Measurements from ENCODE around the gene NEUROD4. TPM values are rescaled to one million over a fixed set of nuclear protein-coding genes. Genes with fewer than 3 reads are reported as not detected.
"Not testable (repeated sequence)": the region's sequence is repeated elsewhere in the genome, so short reads cannot be mapped to it uniquely, and the experiment has no call there.

Gene NEUROD4
- total and polyA plus RNA-seq, 5 experiments from 2014 or later, result not detected

- Mint-ChIP-seq H3K4me3 (peak within 1 kb of the TSS; percentile 83 to 99 (median 95)), H3K36me3 (peaks cover 13 to 35% (median 24%) of the 10 kb centered on the region in 3 donors), H3K4me1 (peaks cover 47 to 92% (median 74%) of the 10 kb centered on the region in 4 donors), H3K27ac (peak within 1 kb of the TSS; percentile 96 to 100 (median 99)), H3K9me3 (no peaks in the 10 kb centered on the region), H3K27me3 (no peaks in the 10 kb centered on the region)
- POLR2A ChIA-PET, result interaction anchor here (0.7 to 5.7 kb wide), 18 partner anchors 8 to 731 kb away, joined by 3 to 98 read pairs (median 7); partner anchors contain the start of gene BLOC1S1
- DNase-seq (peak; percentile 57 to 94 (median 86)), ATAC-seq (peak; percentile 76 to 90)
Observed at GRCh38 chr12:54984658-54985376, 35.0 kb upstream of the NEUROD4 start, which contains the start of gene TESPA1. TESPA1 (minus strand) TSS chr12:54984762; CDS start chr12:54974562, 10,200 bp downstream.

DNA sequence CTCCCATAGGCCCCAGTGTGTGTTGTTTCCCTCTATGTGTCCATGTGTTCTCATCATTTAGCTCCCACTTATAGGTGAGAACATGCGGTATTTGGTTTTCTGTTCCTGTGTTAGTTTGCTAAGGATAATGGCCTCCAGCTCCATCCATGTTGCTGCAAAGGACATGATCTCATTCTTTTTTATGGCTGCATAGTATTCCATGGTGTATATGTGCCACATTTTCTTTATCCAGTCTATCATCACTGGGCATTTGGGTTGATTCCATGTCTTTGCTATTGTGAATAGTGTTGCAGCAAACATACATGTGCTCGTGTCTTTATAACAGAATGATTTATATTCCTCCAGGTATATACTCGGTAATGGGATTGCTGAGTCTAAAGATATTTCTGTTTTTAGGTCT, 33.0 kb upstream of the NEUROD4 start:
- Mint-ChIP-seq H3K4me1 (peaks cover 53 to 94% (median 73%) of the 10 kb centered on the region in 4 donors), H3K27ac (peak overlapping the region; percentile 57 to 99 (median 98)), H3K4me3 (peak overlapping the region in 6 of 10 donors; percentile 3 to 97 (median 37)), H3K36me3 (peaks cover 10 to 20% (median 13%) of the 10 kb centered on the region in 3 donors)
- H3K27me3 Mint-ChIP-seq, DNase-seq, ATAC-seq, H3K9me3 Mint-ChIP-seq: not testable (repeated sequence)
- POLR2A ChIA-PET, result interaction anchor here (4.4 to 5.7 kb wide), 3 partner anchors 12 to 25 kb away, joined by 18 to 98 read pairs (median 58); no protein-coding TSS in a partner anchor

DNA sequence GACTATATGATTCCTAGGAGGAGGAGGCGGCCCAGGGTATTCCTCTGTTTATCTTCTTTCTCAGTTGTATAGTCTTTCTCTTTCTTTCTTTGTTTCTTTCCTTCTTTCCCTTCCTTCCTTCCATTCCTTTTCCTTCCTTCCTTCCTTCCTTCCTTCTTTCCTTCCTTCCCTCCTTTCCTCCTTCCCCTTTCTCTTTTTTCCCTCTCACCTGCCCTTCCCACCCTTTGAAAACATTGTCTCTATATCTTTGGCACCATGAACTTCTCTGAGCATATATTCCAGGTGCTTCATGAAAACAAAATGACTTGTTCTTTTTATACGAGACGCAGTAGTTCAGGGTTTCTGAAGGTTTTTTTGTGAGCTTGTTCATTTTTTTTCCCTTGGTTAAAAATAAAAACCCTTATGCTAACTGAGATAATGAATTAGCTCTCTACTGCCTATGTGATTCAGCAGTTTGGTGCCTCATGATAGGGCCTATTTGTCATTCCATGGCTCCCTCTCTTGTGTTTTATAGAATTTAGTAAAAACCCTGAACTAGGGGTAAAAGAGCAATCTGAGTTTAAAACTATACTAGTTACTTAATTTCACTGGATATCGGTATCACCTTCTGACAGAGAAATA, 32.1 kb upstream of the NEUROD4 start:
- DNase-seq (no peak), ATAC-seq (no peak)
- peaks cover under 1 to 12% (median 10%) of the 10 kb centered on the region in 3 donors for H3K36me3 Mint-ChIP-seq
- peak overlapping the region in 6 of 10 donors; percentile 24 to 65 (median 40) for H3K4me3 Mint-ChIP-seq
- no peaks in the 10 kb centered on the region for H3K27me3 Mint-ChIP-seq
- POLR2A ChIA-PET, result interaction anchor here (1.3 to 1.4 kb wide), 2 partner anchors 31 to 84 kb away, joined by 3 to 4 read pairs; no protein-coding TSS in a partner anchor
- peak overlapping the region; percentile 46 to 99 (median 90) for H3K27ac Mint-ChIP-seq
- H3K9me3 Mint-ChIP-seq, result no peaks in the 10 kb centered on the region
- H3K4me1 Mint-ChIP-seq, result peaks cover 46 to 91% (median 69%) of the 10 kb centered on the region in 4 donors

- ATAC-seq (no peak), DNase-seq (no peak)
- peak overlapping the region; percentile 66 to 99 (median 96) for H3K27ac Mint-ChIP-seq
- peaks cover 41 to 89% (median 69%) of the 10 kb centered on the region in 4 donors for H3K4me1 Mint-ChIP-seq
- no peaks in the 10 kb centered on the region for H3K27me3 Mint-ChIP-seq
- H3K4me3 Mint-ChIP-seq, result peak overlapping the region in 9 of 10 donors; percentile 5 to 56 (median 33)
- POLR2A ChIA-PET, result interaction anchor here (1.3 to 1.4 kb wide), 2 partner anchors 31 to 83 kb away, joined by 3 to 4 read pairs; no protein-coding TSS in a partner anchor
- H3K9me3 Mint-ChIP-seq, result no peaks in the 10 kb centered on the region
- peaks cover 0 to 5% (median 3%) of the 10 kb centered on the region in 3 donors for H3K36me3 Mint-ChIP-seq
Observed at GRCh38 chr12:54988402-54989054, 31.2 kb upstream of the NEUROD4 start.

- ATAC-seq (no peak), DNase-seq (no peak)
- Mint-ChIP-seq H3K36me3 (no peaks in the 10 kb centered on the region), H3K27me3 (no peaks in the 10 kb centered on the region), H3K4me1 (peaks cover 33 to 76% (median 72%) of the 10 kb centered on the region in 4 donors), H3K4me3 (peak overlapping the region; percentile 6 to 98 (median 84)), H3K9me3 (no peaks in the 10 kb centered on the region), H3K27ac (peak overlapping the region; percentile 95 to 99 (median 99))
- POLR2A ChIA-PET, result interaction anchor here (1.2 kb wide), 1 partner anchor 82 kb away, joined by 4 read pairs; no protein-coding TSS in a partner anchor
Observed at GRCh38 chr12:54989829-54990228, 29.9 kb upstream of the NEUROD4 start.

- Mint-ChIP-seq H3K27ac (peak overlapping the region; percentile 95 to 99 (median 99)), H3K27me3 (no peaks in the 10 kb centered on the region), H3K4me3 (peak overlapping the region; percentile 80 to 98 (median 91))
Observed at GRCh38 chr12:54991161-54991990, 28.4 kb upstream of the NEUROD4 start.

GRCh38 chr12:54991991-54992375, 27.8 kb upstream of the NEUROD4 start:
- Mint-ChIP-seq H3K27me3 (no peaks in the 10 kb centered on the region), H3K27ac (peak overlapping the region; percentile 95 to 99 (median 99)), H3K4me1 (peaks cover 37 to 70% (median 59%) of the 10 kb centered on the region in 4 donors), H3K36me3 (no peaks in the 10 kb centered on the region), H3K9me3 (no peaks in the 10 kb centered on the region), H3K4me3 (peak overlapping the region; percentile 34 to 98 (median 89))
- ATAC-seq, result peak; percentile 15 to 57
- POLR2A ChIA-PET, result interaction anchor here (0.9 to 2.8 kb wide), 8 partner anchors 7 to 291 kb away, joined by 3 to 44 read pairs (median 8); partner anchors contain the start of gene TESPA1
- peak in 1 of 10 donors; percentile 29 for DNase-seq

More at GRCh38 chr12:54991161-54991990, 28.4 kb upstream of the NEUROD4 start:
- DNase-seq (peak in 6 of 10 donors; percentile 16 to 60 (median 32)), ATAC-seq (peak; percentile 54 to 68)
- Mint-ChIP-seq H3K36me3 (no peaks in the 10 kb centered on the region), H3K4me1 (peaks cover 39 to 70% (median 64%) of the 10 kb centered on the region in 4 donors), H3K9me3 (no peaks in the 10 kb centered on the region)
- POLR2A ChIA-PET, result interaction anchor here (2.0 to 2.8 kb wide), 2 partner anchors 81 to 242 kb away, joined by 9 to 44 read pairs; no protein-coding TSS in a partner anchor

DNA sequence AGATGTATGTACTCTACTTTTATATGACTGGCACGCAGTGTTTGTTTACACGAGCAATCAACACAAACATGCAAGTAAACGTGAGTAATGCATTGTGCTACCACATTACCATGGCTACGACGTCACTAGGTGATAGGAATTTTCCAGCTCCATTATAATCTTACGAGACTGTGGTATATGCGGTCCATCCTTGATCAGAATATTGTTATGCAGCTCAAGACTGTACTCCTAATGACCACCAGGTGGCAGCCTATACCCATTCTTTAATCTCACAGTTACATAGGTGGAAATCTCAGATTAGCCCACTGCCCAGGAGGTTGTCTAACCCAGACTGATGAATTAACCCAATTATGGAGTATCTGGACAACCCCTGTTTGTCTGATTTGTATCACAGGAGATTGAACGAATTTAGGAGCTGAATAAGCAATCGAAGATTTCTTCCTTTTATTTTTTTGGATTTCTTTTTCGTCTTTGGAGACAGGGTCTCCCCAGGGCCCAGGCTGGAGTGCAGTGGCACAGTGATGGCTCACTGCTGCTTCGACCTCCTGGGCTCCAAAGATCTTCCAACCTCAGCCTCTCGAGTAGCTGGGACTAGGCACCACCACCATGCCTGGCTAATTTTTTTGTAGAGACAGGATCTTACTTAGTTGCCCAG, 26.5 kb upstream of the NEUROD4 start:
- no peaks in the 10 kb centered on the region for H3K27me3 Mint-ChIP-seq
- POLR2A ChIA-PET, result interaction anchor here (0.6 to 2.8 kb wide), 16 partner anchors 8 to 1014 kb away, joined by 3 to 44 read pairs (median 4); partner anchors contain the start of gene TESPA1
- ATAC-seq (peak; percentile 74 to 75), DNase-seq (peak in 9 of 10 donors; percentile 49 to 82 (median 64))
- H3K4me1 Mint-ChIP-seq, result peaks cover 39 to 62% (median 50%) of the 10 kb centered on the region in 4 donors
- H3K4me3 Mint-ChIP-seq, result peak overlapping the region in 3 of 10 donors; percentile 0 to 22 (median 6)
- H3K36me3 Mint-ChIP-seq, result peaks cover 0 to 2% (median 0%) of the 10 kb centered on the region in 3 donors
- no peaks in the 10 kb centered on the region for H3K9me3 Mint-ChIP-seq
- H3K27ac Mint-ChIP-seq, result peak overlapping the region in 8 of 10 donors; percentile 12 to 99 (median 58)

- DNase-seq (no peak), ATAC-seq (no peak)
- POLR2A ChIA-PET, result interaction anchor here (1.2 to 2.2 kb wide), 2 partner anchors 72 to 75 kb away, joined by 4 to 12 read pairs; no protein-coding TSS in a partner anchor
- Mint-ChIP-seq H3K4me1 (peaks cover 20 to 40% (median 34%) of the 10 kb centered on the region in 4 donors), H3K36me3 (peaks cover 0 to 10% (median 2%) of the 10 kb centered on the region in 3 donors), H3K9me3 (no peaks in the 10 kb centered on the region), H3K27me3 (no peaks in the 10 kb centered on the region), H3K4me3 (no peak overlapping the region), H3K27ac (peak overlapping the region in 2 of 10 donors; percentile 9 to 21)
Observed at GRCh38 chr12:54996205-54996604, 23.6 kb upstream of the NEUROD4 start.

GRCh38 chr12:54997929-54998522, 21.7 kb upstream of the NEUROD4 start:
- H3K27ac Mint-ChIP-seq, result peak overlapping the region in 2 of 10 donors; percentile 33 to 84
- H3K4me3 Mint-ChIP-seq, result no peak overlapping the region
- ATAC-seq (no peak), DNase-seq (no peak)
- peaks cover 0 to 10% (median 2%) of the 10 kb centered on the region in 3 donors for H3K36me3 Mint-ChIP-seq
- peaks cover 24 to 43% (median 33%) of the 10 kb centered on the region in 4 donors for H3K4me1 Mint-ChIP-seq
- no peaks in the 10 kb centered on the region for H3K9me3 Mint-ChIP-seq
- H3K27me3 Mint-ChIP-seq, result no peaks in the 10 kb centered on the region
- POLR2A ChIA-PET, result interaction anchor here (1.2 kb wide), 1 partner anchor 74 kb away, joined by 4 read pairs; no protein-coding TSS in a partner anchor

All from naive thymus-derived CD8-positive, alpha-beta T cell (primary cell).